NCI-H187 (cell line): Measurements from ENCODE around the gene GALNT18.
A peak's percentile ranks its signal among the peaks of the same experiment; 100 is the strongest.

ENCODE experiments used
- DNase-seq, 2 experiments: peaks; one replicate each; lab custom pipeline; 2025; lab: John Stamatoyannopoulos, UW

GALNT18 gene

DNA sequence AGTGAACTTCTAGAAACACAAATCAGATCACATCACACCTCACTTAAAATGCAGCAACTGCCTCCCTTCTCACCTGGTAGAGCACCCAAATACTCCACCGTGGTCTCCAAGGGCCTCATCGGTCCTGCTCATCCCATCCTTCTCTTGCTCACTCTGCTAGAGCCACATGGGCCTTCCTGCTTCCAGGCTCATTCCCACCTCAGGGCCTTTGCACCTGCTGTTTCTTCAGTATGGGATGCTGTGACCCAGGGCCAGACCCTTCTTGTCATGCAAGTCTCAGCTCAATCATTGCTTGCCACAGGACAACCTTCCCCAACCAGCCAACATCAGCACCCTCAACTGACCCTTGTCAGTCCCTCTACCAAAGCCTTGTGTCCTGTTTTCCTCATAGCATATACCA is 124.9 kb downstream of the GALNT18 start:
- DNase-seq: no peak

- DNase-seq: no peak
Observed at GRCh38 chr11:11494348-11494747, 127.5 kb downstream of the GALNT18 start.

DNA sequence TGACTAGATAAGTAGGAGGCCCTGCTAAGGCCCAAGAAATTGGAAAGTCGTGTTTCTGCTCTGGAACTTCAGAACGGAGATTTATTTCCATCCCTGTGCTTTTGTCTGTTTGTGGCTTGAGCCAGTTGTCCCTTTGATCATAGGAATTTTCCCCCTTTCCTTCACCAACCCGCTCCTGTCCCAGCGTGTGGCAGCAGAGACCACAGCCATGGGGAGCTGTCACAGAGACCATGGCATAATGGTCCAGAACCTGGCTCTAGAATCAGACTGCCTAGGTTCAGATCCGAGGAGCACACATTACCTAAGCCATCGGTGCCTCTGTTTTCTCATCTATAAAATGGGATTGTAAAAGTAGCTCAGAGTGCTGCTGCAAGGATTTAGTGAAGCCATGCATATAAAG is 128.1 kb downstream of the GALNT18 start:
- no peak for DNase-seq

GRCh38 chr11:11491589-11491988 is 130.2 kb downstream of the GALNT18 start:
- no peak for DNase-seq

DNA sequence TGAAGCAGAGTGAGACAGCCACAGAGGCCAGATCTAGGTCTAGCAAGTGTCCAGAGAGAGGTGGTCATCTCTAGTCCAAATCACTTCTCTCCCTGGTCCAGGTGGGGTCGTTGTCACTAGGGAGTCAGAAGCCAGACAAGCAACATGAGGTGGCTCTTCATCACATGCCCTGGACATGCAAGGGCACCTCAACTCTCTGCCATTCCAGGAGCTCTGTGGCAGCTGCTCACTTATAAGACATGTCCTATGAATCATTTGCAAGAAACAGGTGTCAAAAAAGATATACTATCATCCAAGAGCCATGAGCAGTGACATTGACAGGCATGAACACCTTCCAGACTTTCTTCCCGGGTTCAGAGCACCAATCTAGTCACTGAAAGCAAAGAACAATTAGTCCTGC is 130.8 kb downstream of the GALNT18 start:
- no peak for DNase-seq

- DNase-seq: no peak
Observed at GRCh38 chr11:11486423-11486822, 135.4 kb downstream of the GALNT18 start.

- DNase-seq: no peak
Observed at GRCh38 chr11:11486002-11486401, 135.8 kb downstream of the GALNT18 start.

GRCh38 chr11:11483627-11484026 is 138.2 kb downstream of the GALNT18 start:
- no peak for DNase-seq

- DNase-seq: no peak
Observed at GRCh38 chr11:11482730-11483129, 139.1 kb downstream of the GALNT18 start.

GRCh38 chr11:11481371-11481770 is 140.4 kb downstream of the GALNT18 start:
- DNase-seq: no peak

GRCh38 chr11:11480971-11481370 is 140.8 kb downstream of the GALNT18 start:
- DNase-seq: no peak

DNA sequence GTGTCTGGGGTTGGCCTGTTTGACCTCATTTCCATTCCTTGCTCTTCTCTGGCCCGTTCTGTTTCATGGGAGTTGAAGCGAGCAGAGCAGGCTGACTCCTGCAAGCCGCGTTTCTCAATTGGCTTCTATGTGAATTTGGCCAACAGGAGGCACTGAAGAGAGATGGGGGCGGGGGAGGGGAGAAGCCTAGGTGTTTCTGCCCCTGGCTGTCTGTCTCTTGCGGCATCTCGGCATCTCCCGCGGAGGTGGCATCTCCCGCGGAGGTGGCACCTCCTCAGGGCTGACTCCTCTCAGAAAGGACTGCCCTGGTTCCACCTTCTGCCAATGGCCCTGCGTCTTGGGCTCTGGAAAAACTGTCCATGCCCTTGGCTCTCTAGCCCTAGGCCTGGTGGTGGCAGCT is 143.1 kb downstream of the GALNT18 start:
- DNase-seq: no peak

DNA sequence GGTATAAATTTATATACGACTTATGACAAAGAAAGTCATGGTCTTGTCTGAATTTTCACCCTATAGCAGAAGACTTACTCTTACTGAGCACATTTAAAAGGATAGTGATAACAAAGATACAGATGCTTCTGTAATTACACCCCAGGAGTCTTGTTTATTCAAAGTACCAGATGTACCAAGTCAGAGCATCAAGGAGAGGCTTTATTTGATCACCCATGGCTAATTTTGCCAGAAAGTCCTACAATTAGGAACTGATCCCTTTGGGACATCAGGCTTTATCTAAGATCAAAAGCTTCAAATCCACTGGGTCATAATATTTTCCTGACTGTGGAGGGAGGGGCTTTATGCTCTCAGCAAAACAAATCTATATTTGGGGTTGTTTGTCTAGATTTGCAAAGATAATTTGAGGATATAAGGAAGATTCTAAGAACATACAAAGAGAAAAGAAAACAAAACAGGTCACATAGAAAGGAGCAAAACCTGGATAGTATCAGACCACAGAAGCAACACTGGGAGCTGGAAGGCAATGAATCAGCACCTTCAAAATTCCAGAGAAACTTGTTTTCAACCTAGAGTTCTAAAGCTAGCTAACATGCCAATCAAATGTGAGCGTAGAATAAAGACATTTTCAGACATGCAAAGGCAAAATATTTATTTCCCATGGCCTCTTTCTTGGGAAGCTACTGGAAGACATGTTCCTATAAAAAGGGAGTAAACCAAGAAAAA is 143.9 kb downstream of the GALNT18 start:
- no peak for DNase-seq

DNA sequence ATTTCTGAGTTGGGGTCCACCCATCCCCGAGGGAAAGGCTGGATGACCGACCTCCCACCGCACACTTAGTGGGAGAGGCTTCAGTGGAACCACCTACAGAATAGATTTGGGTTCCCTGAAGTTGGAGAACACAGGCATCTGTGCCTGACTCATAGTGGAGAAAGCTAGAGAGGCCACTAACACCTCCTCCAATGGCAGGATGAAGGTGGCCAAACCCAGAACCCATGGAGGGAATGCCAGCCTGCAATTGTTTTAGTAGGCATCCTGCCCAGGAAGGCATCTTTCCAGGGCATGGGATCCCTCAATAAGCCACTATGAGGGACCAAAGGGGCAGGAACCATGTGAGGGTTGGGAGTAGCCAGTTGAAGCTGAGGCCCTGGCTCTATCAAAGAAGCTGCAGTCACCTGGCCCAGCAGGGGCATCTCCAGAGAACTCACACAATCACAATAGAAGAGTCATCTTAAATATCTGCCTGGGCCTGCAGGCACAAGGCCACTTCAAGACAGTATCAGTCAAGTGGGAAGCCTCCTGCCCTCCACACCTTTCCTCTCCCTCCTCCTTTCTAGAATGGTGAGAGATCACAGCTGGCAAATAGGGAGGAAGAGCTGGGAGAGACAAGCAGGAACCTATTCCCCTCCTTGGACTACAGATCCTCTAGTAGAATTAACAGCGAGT is 144.7 kb downstream of the GALNT18 start:
- no peak for DNase-seq

DNA sequence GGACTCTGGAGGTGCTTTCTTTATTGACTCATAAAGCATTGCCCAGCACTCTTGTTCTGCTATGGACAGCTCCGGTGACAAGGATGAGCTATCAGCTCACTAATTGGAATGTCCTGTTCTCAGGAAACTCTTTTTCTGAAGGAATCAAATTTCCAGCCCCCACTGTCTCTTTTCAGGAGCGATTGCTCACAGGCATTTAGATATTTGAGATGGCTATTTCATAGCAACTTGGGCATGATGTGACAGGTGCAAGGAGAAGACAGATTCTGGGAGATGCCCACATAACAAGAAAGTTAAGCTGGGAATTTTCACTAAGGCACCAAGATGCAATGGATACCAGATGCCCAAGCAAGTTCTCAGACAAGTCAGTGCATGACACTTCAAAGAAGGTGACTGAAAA is 145.3 kb downstream of the GALNT18 start:
- DNase-seq: no peak

DNA sequence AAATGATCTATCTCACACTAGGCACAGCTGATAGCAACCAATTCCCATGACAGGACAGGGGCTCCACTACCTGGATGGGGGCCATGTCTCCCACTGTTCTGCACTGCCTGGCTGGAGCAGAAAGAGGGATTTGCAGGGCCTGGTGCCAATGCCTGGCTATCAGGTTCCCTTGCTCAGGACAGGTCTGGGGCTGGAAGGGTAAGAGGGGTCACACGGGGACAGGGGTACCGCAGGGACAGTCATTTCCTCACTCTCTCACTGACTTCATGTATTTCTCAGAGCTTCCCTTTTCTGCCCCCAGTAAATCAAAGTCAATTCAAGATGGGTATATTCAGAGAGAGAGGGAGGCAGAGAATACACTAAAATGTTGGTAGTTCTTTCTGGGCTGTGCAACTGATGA is 149.7 kb downstream of the GALNT18 start:
- no peak for DNase-seq

- DNase-seq: no peak
Observed at GRCh38 chr11:11471201-11471600, 150.6 kb downstream of the GALNT18 start.

DNA sequence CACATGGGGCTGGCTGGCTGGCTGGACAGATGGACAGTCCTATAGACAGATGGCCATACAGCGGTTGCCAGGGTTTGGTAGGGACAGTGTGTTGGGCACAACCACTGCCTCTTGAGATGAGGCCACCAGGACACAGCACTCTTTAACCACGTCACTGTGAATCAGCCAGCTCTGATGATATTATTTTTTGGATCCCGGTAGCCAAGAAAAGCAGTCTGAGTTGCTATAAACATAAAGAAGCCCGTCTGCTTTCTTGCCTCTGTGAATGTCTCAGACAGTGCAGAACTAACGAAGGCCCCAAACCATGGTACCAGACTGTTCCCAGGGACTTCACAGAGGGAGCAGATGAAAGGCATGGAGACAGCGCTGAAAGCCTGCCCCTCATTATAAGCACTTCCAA is 152.9 kb downstream of the GALNT18 start:
- no peak for DNase-seq

GRCh38 chr11:11467312-11467711 is 154.5 kb downstream of the GALNT18 start:
- no peak for DNase-seq

GRCh38 chr11:11464555-11464954 is 157.2 kb downstream of the GALNT18 start:
- no peak for DNase-seq

DNA sequence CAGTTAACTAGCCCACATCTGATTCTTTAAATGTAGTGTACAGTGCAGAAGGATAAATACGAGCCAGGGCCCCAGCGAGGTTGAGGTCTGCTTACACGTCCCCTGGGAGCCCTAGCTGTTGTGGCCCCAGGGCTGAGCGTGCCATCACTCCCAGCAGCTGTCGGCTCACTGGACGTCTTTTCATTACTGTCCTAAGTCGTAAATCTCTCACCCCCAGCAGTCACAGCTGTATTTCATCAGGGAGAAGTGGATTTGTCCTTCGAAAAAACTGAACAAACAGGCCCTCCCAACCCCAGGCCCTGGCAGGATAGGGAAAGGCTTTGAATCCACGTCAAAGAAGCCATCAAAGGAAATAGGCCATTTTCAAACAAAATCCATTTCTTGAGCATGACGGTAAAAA is 158.4 kb downstream of the GALNT18 start:
- DNase-seq: peak; percentile 38 to 85

DNA sequence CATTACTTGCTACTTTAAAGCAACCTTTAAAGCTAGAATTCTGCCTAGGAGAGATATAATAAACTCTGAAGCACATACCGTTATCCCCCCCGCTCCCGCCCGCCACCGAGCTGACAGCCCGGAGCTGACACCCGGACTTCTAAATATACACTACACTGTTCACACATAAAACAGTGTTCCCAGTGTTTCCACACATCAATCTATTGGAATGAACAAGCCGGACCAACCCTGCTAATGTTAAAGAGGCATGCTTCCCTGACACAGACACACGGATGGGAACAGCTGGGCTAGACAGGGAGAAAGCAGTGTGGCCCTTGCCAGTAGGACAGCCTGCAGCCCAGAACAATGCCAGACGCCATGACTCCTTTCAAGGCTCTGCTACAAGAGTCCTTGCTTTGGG is 160.3 kb downstream of the GALNT18 start:
- no peak for DNase-seq

GRCh38 chr11:11459578-11459977 is 162.2 kb downstream of the GALNT18 start:
- DNase-seq: no peak

DNA sequence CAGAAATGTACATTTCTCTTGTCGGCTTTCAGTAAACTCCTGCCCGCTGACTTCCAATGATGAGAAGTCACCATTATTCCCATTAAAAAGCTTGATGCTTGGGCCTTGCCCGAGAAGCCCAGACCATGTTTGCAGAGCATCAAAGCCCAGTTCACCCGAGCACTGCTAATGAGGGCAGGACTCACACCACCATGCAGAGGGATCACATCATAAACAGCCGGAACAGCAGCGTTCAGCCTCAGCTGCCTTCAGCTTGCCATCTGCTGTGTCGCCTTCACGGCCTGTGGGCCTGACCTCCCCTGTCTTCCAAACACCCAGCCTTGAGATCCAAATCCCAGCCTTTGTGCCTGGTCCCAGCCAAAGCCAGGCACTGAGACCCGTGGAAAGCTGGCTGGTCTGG is 163.3 kb downstream of the GALNT18 start:
- DNase-seq: no peak
